ENCODE measurements around the gene KREMEN1.

DNA sequence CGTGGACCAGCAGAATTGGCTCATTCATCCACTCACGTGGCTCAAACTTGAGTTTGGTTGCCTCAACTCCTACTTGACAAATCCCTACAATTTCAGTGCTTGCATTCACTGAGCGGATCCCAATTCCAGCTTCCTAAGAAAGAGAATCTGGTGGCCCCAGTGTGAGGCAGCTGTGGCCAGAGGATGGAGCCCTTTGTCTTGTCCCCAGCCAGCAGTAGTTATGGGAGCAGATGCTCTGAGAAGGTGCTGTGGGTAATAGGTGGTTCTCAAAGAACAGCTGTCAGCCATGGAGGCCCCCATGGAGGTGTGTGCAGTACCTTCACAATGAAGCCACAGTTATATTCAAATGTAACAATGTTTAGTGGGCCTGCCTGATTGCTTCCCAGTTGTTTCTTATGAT lies 39.3 kb downstream of the KREMEN1 start:
- TF ChIP-seq ATF1 (CRISPR knock-in tag; IDR thresholded peaks at IDR 0.05) (no peak), ESRRA (CRISPR knock-in tag; IDR thresholded peaks at IDR 0.05; ENCODE audit: borderline replicate concordance) (no peak), SP1 (CRISPR knock-in tag; conservative IDR thresholded peaks at IDR 0.05) (no peak), ETV6 (CRISPR knock-in tag; IDR thresholded peaks at IDR 0.05) (no peak), ZNF423 (CRISPR knock-in tag; IDR thresholded peaks at IDR 0.05) (no peak), ZNF263 (CRISPR knock-in tag; IDR thresholded peaks at IDR 0.05; ENCODE audit: low read depth) (no peak), GABPB1 (CRISPR knock-in tag; IDR thresholded peaks at IDR 0.05) (no peak)
- TF ChIP-seq, protein P1, sequence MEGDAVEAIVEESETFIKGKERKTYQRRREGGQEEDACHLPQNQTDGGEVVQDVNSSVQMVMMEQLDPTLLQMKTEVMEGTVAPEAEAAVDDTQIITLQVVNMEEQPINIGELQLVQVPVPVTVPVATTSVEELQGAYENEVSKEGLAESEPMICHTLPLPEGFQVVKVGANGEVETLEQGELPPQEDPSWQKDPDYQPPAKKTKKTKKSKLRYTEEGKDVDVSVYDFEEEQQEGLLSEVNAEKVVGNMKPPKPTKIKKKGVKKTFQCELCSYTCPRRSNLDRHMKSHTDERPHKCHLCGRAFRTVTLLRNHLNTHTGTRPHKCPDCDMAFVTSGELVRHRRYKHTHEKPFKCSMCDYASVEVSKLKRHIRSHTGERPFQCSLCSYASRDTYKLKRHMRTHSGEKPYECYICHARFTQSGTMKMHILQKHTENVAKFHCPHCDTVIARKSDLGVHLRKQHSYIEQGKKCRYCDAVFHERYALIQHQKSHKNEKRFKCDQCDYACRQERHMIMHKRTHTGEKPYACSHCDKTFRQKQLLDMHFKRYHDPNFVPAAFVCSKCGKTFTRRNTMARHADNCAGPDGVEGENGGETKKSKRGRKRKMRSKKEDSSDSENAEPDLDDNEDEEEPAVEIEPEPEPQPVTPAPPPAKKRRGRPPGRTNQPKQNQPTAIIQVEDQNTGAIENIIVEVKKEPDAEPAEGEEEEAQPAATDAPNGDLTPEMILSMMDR (IDR thresholded peaks at IDR 0.05): no peak
- TF ChIP-seq, protein P2, sequence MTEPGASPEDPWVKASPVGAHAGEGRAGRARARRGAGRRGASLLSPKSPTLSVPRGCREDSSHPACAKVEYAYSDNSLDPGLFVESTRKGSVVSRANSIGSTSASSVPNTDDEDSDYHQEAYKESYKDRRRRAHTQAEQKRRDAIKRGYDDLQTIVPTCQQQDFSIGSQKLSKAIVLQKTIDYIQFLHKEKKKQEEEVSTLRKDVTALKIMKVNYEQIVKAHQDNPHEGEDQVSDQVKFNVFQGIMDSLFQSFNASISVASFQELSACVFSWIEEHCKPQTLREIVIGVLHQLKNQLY (CRISPR knock-in tag; IDR thresholded peaks at IDR 0.05): no peak

Data from WTC11 (cell line).